NCI-H1436 treated with DMSO at 0.1 percent for 48 hours (cell line): ENCODE results near the gene TENM4.
A peak's percentile ranks its signal among the peaks of the same experiment; 100 is the strongest.

Experiments used
- DNase-seq: peaks from one replicate; lab custom pipeline; 2025; lab: John Stamatoyannopoulos, UW

Gene TENM4

DNA sequence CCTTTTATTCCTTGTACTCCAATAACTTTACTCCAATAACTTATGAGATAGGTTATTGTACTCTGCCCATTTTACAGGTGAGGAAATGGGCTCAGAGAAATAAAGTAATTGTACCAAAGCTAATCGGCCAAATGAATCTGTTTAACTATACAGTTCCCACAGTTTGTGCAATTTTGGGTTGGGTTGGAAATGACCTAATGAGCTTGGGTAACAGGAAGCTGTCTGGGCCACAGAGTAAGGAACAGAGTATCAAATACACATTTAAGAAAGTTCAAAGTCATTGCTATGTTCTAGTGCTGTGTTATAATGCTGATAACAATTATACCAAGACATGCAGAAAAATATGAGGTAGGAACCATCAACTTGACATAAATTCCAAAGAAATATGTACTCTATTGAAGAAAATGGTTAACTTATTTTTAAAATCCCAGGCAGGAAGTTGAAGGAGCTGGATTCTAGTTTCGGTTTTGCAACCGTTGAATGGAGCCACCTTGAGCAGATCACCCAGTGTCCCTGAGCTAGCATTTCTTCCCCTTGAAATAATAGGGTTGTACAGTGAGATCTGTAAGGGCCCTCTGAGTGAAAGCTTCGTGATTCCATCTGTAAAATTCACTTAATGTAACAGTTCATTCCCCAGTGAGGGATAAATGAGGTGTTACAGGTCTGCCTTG lies 505.3 kb downstream of the TENM4 start:
- DNase-seq = no peak

DNA sequence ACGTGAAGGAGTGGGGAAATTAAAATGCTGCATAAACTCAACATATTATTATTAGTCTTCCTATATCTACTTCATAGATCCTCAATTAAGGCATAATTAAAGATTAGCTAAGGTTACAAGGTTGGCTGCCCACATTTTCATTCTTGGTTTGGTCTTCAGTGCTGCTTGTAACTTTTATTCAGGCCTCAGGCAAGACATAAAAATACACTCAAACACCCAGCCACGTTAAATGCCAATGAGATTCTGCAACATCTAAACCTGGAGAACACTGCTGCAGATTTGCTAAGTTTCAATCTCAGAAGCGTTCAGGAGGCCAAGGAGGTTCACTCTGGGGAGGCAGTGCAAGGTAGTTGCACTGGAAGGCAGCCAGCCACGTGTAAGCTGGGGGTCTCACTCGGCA lies 507.5 kb downstream of the TENM4 start:
- no peak for DNase-seq

DNA sequence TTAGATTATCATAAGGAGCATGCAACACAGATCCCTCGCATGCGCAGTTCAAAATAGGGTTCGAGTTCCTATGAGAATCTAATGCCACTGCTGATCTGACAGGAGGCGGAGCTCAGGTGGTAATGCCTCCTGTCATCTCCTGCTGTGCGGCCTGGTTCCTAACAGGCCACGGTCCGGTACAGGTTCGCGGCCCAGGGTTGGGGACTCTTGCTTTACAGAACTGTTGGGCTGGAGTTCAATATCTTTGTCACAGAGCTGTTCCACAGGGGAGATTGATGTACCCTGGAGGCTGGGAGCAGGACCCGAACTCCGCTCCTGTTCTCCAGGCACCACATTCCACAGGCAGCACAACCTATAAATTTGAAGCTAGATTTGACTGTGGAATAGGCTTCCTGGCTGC lies 508.1 kb downstream of the TENM4 start:
- DNase-seq = no peak

DNA sequence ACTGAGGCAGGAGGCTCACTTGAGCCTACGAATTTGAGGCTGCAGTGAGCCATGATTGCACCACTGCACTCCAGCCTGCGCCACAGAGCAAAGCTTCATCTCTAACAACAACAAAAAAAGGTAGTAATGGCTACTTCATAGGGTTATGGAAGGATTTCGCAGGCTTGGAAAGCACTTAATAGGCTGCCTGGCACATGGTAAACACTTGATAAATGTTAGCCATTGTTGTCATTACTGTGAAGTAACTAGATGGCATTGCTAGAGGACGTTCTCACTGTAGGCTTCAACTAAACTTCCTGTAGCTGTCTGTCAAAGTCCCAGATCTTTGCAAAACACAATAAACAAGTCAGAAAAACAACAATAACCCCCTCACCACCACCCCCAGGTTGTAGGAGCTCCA lies 508.9 kb downstream of the TENM4 start:
- no peak for DNase-seq

DNA sequence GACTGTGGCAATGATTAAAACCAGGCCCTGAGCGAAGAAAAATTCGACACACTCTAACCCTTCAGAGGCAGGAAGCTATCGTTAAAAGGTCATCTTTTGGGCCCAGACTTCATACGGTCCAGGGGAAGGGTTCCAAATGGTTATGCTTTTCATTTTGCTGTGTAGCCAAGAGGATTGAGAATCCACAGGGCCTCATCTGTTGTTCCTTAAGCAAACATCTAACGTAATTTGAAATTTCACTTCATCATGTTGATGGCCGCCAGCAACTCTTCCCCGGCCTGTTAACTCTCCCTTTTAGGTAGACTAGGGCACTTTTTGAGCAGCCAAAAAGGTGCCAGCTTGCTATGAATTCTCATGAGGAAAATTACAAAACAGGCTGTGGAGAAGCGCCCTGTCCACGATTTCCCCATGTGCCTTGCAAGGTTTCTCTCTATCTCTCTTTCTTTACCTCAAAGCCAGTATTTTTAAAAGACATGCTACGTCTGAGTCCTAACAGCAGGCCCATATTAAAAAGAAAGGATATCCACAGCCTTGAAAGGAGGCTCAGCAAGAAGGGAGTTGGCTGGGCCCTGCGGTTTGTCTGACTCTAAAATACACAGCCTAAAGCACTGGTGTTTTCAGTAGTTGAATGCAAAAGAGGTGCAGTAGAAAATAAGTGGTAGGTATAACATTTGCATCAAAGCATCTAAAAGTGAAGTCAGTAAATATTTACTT lies 509.9 kb downstream of the TENM4 start:
- DNase-seq = no peak

DNA sequence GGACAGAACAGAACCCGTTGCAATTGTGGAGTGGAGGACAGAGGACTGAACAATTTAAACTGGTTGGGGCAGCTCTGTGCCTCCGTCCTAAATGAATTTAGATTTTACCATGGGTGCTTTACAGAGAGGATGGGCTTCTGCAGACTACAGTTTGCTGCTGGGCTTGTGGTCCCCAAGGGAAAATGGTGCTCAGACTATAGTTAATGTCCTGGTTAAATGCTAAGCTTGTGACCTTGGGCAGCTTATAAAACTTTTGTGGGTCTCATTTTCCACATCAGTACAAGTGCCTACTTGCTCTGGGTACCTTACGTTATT lies 511.0 kb downstream of the TENM4 start:
- DNase-seq = no peak

DNA sequence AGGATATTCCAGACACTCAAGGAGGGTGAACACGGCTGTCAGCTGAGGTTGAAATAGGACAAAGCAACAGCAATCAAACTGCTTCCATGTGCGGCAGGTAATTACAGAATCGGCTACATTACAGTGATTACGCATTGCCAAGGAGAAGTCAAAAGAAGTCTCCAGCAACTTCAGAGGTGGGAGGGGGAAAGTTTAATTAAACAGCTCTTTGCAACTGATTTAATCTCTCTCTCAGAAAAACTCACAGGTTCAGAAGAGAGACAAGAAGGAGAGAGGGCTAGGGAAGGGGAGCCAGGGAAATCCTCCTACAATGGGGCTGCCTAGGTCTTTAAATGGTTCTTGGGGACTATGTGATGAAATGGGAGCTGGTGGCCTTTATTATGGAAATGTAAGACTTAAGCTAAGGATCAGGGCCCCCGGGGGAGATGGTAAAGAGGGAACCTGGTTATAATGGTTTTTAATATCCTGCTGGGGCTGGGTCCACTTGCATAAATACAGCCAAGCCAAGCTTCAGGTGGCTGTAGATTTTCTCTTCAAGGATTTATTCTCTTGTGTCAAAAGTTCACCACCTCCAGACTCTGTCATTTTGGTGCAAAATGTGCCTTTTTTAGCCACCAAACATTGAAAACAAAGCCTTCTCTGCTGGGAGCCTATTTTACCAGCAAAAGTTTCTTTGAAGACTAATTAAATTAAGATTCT lies 511.5 kb downstream of the TENM4 start:
- DNase-seq = no peak

DNA sequence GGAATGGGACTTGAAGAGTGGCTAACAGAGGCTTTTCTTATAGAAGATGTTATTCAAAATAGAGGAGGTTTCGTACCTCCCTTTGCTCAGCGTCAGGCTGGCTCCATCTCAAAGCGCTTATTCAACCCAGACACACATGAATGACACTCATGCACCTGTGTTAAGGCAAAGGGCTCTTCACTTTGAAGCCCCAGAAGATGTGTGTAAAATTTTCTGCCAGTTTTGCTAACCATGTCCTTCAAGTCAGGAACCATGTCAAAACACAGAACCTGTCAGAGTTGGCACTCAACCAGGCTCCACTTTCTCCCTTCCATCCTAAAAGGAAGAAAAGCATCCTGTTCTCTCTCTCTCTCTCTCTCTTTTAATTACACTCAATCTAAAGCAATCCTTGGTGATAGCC lies 513.3 kb downstream of the TENM4 start:
- no peak for DNase-seq

DNA sequence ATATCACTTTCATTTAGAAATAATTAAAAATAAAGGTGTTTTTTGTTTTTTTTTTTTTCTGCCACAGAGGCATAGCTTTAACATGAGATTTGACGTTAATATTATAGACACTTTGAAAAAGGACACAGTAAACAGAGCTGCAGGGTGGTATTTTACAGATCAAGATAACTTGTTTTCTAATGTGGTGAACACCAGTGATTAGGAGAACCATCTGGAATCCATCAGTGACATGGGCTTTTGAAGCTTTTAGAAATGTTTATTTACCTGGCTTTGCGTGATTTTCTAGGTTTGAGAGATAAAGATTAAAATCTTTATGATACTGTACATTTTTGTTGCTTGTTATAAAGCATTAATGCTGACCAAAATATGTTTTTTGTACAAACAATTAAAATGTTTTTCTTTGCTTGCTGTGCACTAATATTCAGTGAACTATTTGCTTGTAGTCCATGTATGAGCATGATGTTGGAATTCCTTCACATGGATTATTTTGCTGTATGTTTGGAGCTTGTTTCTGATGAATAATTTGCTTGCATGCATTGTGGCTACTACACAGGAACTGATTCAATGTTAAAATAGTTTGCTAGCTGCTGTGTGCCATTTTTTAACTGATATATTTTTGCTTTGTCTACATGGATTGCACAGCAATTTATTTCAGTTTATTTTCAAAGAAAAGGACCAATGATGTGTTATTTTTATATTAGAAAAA lies 514.0 kb downstream of the TENM4 start:
- no peak for DNase-seq

DNA sequence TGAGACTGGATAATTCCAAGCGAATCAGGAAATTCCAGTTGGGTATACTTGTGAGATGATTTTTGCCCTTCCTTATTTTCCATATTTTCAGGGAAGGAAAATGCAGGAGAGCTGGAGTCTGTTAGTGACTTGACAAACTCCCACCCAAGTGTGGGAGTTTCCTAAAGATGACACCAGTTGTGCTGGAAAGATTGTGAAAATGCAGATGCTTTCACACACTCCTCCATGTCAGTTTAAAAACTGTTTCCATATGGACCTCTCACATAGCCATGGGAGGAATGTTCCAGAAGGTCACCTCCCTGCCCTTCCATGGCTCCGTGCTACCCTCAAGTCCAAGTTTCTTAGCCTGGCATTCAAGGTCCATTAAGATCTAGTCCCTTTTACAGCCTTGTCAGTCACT lies 515.4 kb downstream of the TENM4 start:
- no peak for DNase-seq

DNA sequence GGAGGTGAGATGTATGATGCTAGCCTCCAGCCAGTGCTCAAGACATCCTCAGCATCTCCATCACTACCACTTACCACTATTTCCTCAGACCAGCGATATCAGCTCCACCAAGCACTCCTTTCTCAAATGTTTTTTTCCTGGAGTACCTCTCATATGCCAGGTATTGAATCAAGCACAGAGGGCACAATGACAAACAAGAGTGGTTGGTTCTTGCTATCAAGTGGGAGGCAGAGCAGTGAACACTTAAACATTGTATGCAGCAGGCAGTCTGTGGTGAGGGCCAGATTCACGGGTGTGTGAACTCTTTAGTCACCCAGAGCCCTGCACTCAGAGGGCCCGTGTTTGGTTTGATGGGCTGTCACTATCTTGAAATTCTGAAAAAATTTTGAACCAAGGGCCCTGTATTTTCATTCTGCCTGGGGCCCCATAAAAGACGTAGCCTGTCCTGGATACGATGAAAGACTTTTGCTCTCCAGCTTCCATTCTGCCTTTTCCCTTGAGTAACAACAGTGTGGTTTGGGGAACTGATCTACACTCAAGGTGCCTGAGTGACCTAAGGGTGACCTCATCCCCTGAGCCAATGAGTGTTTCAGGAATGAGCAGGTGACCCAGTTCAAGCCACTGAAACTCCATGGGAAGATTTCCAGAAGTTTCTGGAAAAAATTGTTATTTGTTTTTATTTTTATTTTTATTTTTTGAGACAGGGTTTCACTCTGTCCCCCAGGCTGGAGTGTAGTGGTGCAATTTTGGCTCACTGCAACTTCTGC lies 517.8 kb downstream of the TENM4 start:
- DNase-seq = no peak

DNA sequence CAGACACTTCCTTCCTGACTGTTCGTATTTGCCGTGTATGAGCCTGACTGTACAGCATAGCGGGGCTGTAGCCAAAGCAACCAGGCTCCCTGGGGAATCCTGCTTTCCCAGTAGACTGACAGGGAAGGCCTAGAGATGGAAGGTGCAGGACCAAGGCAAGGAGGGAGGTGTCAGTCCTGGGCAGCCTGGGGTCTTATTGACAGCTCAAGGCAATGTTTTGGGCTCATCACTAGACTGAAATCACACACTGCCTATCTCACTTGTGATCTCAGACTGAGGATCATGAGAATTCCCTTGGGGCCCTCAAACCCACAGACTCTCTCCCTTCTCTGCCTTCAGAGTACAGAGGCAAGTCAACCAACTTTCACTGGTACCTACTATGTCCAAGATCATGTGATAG lies 519.3 kb downstream of the TENM4 start:
- peak; percentile 8 for DNase-seq

DNA sequence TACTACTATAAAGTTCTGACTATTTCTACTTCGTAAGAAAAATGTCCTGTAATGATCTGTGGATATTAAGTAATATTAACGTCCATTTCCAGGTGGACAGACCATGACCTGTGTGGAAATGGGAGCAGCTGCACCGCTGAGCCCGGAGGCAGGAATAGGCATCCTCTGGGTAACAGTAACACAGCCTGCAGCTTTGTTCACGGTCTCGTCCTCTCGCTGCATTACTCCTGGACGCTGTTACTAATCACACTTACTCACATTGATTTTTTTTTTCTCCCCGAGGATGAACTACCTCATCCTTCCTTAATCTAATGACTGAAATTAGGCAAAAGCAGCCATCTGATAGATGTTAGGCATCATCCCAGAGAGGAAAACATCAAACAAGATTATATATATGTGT lies 520.5 kb downstream of the TENM4 start:
- DNase-seq = no peak

DNA sequence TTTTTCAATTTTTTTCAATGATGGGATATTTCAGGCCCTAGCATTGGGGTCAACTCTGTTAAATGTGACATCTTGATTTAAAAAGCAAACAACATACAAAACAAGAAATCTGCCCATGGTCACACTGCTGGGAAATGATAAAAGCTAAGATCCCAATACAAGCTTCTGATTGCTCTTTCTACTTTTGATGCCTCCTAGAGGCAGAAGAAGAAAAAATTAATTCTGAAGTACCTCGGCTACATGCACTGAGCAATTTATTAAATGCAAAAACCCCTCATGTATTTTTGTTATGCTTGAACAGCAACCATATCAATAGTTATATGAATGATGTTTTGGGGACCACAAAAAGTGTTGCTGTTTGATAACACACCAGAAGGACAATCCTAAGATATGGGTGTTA lies 524.1 kb downstream of the TENM4 start:
- no peak for DNase-seq

DNA sequence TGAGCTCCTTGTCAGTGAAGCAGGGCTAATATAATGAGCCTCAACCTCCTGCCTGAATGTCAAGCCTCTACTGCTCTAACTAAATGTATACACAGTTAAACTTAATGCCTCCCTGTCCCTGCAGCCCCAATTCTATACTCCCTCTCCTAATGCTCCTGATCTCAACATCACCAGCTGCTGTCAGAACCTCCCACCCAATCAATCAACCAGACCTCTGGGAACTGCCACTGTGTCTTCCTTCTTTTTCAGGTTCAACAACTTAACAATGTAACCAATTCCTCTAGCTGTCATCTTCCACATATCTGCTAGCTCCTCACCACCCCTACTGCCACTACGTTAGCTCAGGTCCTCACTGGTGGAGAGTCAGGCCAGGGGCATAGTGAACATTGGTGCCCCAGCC lies 526.3 kb downstream of the TENM4 start:
- DNase-seq = no peak

DNA sequence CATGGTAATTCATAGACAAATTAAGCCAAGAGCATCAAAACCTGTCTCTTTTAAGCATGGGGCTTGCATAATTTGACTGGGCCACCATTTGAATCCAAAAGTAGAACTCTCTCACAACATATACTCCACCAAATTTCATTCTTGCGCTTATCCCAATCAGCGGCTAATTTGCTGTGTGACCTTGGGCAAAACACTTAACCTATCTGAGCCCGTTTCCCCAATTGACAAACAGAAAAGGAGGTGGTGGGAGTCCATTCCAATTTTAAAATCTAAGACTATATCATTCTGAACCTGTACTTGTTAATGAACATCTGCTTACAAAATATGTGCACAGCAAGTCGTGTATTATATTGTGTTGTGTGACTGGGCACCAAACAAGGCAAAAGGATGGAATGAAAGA lies 528.1 kb downstream of the TENM4 start:
- no peak for DNase-seq

DNA sequence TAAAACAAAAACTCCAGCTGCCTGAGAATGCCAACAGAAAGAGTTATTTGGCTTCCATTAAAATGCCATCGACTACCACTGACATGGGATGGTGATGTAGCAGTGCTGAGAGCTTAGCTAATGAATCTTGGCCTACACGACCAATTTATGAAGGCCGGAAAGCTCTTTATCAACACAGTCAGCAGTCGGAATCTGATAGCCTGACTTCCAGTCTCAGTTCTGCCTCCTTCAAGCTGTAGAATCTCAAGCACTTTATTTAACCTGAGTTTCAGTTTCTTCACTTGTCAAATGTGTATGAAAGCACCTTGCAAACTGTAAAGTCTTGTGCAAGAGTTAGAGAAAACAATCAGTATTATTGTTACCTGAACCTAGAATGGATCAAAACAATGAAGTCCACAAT lies 530.5 kb downstream of the TENM4 start:
- DNase-seq = no peak

DNA sequence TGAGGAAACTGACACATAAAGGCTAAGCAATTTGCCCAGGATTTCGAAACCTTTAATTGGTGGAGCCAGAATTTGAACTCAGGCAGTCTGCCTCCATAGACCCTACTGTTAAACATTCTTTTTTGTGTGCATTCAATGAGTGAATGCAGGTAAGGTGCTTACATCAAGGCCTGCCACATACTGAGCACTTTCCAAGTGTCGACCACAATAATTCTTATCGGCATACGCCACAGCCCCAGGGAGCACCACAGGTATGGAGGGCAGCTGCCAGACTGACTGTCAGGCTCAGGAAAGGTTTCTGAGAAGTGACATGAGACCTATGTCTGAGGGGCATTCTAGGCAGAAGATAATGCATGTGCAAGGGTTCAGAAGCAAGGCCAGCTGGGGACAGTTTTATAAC lies 531.4 kb downstream of the TENM4 start:
- no peak for DNase-seq

DNA sequence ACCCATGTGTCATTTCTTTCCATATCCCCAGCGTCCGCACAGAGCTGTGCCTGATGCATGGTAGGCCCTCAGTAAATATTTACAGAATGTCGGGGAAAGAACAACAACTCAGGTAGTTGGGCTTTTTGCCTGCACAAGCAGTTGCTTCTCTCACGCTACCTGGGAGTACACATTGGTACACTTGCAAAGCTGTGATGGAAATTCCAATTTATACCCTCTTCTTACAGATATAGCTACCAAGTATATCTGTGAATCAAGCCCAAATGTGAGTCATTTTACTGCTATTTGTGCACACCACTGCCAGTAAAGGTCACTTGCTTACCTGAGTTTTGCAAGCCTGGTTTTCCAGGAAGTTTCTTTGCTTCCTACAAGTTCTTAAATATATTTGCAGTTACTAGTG lies 533.2 kb downstream of the TENM4 start:
- DNase-seq = no peak

DNA sequence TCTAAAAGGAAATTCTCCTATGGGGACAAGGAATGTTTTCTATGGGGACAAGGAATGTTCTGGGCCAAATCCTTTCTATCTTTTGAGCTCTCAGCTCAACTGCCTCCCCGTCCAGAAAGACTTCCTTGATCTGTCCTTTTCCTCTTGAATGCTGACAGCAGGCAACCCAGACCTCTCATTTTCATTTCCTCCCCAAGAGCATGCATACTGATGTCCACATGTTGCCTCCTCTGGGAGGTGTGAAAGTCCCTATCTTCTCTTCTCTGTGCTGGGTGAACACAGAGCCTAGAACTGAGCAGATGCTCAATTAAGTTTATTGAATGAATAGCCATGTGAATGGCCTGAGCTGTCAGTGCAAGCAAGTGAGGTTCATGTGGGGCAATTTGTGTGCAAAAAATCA lies 534.3 kb downstream of the TENM4 start:
- no peak for DNase-seq

DNA sequence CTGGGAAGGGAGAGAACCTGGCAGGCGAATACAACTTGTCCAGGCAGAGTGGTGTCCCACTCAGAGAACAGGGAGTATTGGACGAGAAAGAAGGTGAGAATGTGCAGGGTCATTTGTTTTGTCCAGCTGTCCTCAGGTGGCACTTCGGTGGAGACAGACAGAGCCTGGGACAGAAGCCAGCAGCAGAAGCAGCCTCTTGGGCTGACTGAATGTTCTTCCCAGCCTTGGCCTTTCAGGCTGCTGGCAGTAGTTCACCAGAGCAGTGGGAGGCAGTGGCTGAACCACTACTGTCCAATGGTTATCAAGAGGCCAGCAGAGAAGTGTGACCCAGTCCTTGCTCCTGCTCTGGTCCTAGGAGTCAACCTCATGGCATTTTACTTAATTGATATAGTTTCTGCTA lies 535.1 kb downstream of the TENM4 start:
- no peak for DNase-seq

DNA sequence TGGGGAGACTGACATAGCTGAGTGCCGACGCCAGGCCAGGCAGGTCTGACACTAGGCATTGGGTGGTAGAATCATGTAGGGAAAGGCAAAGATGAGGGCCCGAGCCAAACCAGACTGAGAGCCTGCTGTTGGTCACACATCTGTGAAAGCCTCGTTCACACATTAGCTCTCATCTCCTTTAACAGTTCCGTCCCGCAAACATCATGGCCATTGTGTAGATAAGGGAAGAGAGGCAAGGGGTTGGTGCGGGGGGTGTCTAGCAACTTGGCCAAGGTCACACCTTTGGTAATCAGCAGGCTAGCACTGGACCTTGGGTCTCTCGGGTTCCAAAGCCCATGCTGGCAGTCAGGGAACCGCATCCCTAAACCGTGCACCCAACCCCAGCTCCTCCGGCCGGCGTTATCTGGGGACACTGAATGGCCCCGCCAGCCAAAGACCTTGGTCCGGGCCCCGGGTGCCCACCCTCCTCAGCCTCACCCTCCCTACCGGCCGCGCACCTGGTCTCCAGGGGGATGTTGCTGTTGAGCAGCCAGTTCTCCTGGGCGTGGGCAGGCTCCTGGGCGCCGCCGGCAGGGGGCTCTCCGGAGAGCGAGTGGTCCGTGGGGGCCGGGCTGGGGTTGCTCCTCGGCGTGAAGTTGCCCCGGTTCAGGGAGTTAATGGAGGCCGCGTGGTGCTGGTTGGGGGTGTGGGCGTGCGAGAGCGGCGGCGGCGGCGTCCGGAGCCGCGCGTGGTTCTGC lies 537.9 kb downstream of the TENM4 start:
- DNase-seq = no peak
